Osteocyte (in vitro differentiated cells): ENCODE data around the gene ADGRB2. TPM values are rescaled to one million over a fixed set of nuclear protein-coding genes. Genes with fewer than 3 reads are reported as not detected.

ENCODE experiments used
- DNase-seq: peaks from one replicate; pipeline ENCODE4 v3.0.0; 2021; ENCODE audit warnings: mixed read lengths; ENCODE audit not compliant: unreplicated experiment; ENCODE audit errors: extremely low spot score
- H3K27ac Mint-ChIP-seq: one replicate; pipeline ENCODE4 v1.8.0; 2021; ENCODE audit warnings: mild to moderate bottlenecking, mixed read lengths; ENCODE audit not compliant: unreplicated experiment
- H3K27me3 Mint-ChIP-seq: one replicate; pipeline ENCODE4 v1.8.0; 2021; ENCODE audit warnings: mixed read lengths; ENCODE audit not compliant: unreplicated experiment
- H3K36me3 Mint-ChIP-seq: one replicate; pipeline ENCODE4 v1.8.0; 2021; ENCODE audit warnings: mixed read lengths; ENCODE audit not compliant: unreplicated experiment
- H3K4me1 Mint-ChIP-seq: one replicate; pipeline ENCODE4 v1.8.0; 2021; ENCODE audit warnings: mixed read lengths; ENCODE audit not compliant: unreplicated experiment
- H3K4me3 Mint-ChIP-seq: one replicate; pipeline ENCODE4 v1.8.0; 2021; ENCODE audit warnings: mild to moderate bottlenecking, moderate library complexity, mixed read lengths; ENCODE audit not compliant: unreplicated experiment
- H3K9me3 Mint-ChIP-seq: one replicate; pipeline ENCODE4 v1.8.0; 2021; ENCODE audit warnings: mixed read lengths; ENCODE audit not compliant: unreplicated experiment
- CTCF ChIP-seq: fragments of 200-600 bp; sonication (generic); IDR thresholded peaks from 2 replicates; pipeline ENCODE4 v1.5.0; 2021; ENCODE audit warnings: antibody characterized with exemption, mild to moderate bottlenecking, moderate library complexity
- total RNA-seq: library from RNA; stranded (reverse); gene quantifications from 2 replicates; pipeline ENCODE4 v1.2.1, GENCODE V29; 2021

The ADGRB2 gene
- total RNA-seq, 1 donor from 2014 or later, result 8.2 TPM

- Mint-ChIP-seq H3K9me3 (no peaks in the 10 kb centered on the region), H3K4me3 (no peak overlapping the region), H3K27me3 (no peaks in the 10 kb centered on the region), H3K4me1 (peaks cover 28% of the 10 kb centered on the region), H3K27ac (no peak overlapping the region), H3K36me3 (peaks cover 1% of the 10 kb centered on the region)
- DNase-seq, result no peak
- TF ChIP-seq CTCF, result no peak
These were observed 15.8 kb downstream of the ADGRB2 start for GRCh38 chr1:31748365-31748764.

GRCh38 chr1:31747304-31747703 lies 16.8 kb downstream of the ADGRB2 start:
- Mint-ChIP-seq H3K36me3 (peaks cover 1% of the 10 kb centered on the region), H3K4me3 (no peak overlapping the region), H3K27me3 (no peaks in the 10 kb centered on the region), H3K9me3 (no peaks in the 10 kb centered on the region), H3K27ac (no peak overlapping the region), H3K4me1 (peaks cover 21% of the 10 kb centered on the region)
- DNase-seq, result no peak
- TF ChIP-seq CTCF, result no peak

- H3K27ac Mint-ChIP-seq, result no peak overlapping the region
- no peak for TF ChIP-seq CTCF
- no peak for DNase-seq
- H3K4me1 Mint-ChIP-seq, result peaks cover 18% of the 10 kb centered on the region
- peaks cover 1% of the 10 kb centered on the region for H3K36me3 Mint-ChIP-seq
- no peak overlapping the region for H3K4me3 Mint-ChIP-seq
- H3K27me3 Mint-ChIP-seq, result no peaks in the 10 kb centered on the region
- H3K9me3 Mint-ChIP-seq, result no peaks in the 10 kb centered on the region
These were observed 17.5 kb downstream of the ADGRB2 start for GRCh38 chr1:31746687-31747086.

GRCh38 chr1:31745946-31746670 lies 18.0 kb downstream of the ADGRB2 start:
- TF ChIP-seq CTCF, result no peak
- no peaks in the 10 kb centered on the region for H3K27me3 Mint-ChIP-seq
- no peak for DNase-seq
- H3K4me1 Mint-ChIP-seq, result peaks cover 18% of the 10 kb centered on the region
- H3K9me3 Mint-ChIP-seq, result no peaks in the 10 kb centered on the region
- H3K36me3 Mint-ChIP-seq, result peaks cover 1% of the 10 kb centered on the region
- no peak overlapping the region for H3K4me3 Mint-ChIP-seq
- no peak overlapping the region for H3K27ac Mint-ChIP-seq

DNA sequence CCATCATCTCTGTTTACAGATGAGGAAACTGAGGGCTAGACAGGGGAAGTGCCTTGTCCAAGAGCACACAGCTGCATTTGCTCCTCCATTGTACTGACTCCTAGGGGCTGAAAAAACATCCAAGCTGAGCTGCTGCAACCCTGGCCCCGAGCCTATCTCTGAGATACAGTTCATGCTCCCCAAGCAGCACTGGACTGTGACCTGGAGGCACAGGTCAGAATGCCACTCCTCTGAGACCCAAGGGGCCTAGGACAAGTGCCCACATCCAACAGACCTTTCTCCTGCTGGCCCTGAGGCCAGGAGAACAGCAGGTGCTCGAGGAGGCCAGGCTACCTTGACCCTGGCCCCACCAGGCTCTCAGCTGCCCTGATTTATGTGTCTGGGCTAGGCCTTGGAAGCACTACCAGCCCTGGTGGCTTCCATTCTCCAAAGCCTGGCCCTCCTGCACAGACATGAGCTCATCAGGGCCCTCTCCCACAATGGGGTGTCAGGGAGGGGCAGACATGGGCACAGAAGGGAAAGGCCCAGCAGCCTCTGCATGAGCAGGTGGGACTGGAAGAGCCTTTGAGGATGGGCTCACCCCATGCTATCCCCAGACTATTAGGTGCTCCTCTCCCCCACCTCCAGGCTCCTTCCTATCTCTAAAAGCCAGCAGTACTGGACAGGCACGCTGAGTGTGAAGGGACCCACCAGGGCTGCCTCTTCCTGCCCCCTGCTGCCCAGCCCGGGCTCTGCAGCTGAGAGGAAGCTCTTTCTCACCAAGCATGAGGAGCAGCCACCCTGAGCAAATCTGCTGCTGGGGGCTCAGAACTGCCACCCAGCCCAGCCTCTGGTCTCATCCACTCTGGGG lies 18.8 kb downstream of the ADGRB2 start:
- H3K36me3 Mint-ChIP-seq, result peaks cover 1% of the 10 kb centered on the region
- H3K27ac Mint-ChIP-seq, result no peak overlapping the region
- peak; percentile 89 for TF ChIP-seq CTCF
- no peak overlapping the region for H3K4me3 Mint-ChIP-seq
- H3K27me3 Mint-ChIP-seq, result no peaks in the 10 kb centered on the region
- no peaks in the 10 kb centered on the region for H3K9me3 Mint-ChIP-seq
- H3K4me1 Mint-ChIP-seq, result peaks cover 13% of the 10 kb centered on the region
- peak; percentile 91 for DNase-seq
